Cardiac muscle cell (in vitro differentiated cells and primary cell): ENCODE results near the gene CTAGE9. TPM values are rescaled to one million over a fixed set of nuclear protein-coding genes. Genes with fewer than 3 reads are reported as not detected.
A peak's percentile ranks its signal among the peaks of the same experiment; 100 is the strongest.

Source experiments
- DNase-seq, 2 donors: peaks; one replicate each; pipeline versions ENCODE4 v3.0.0 to v3.0.0-alpha.2; 2010 to 2017; ENCODE audit warnings: low read depth in 1 of 2, low spot score in 1 of 2
- H3K27ac ChIP-seq: fragments of 200-600 bp; sonication (generic); 2 replicates; pipeline ENCODE4 v1.5.1; 2016
- H3K27me3 ChIP-seq: fragments of 200-600 bp; sonication (generic); 2 replicates; pipeline ENCODE4 v1.6.0; 2016; ENCODE audit warnings: control low read depth
- H3K36me3 ChIP-seq: fragments of 200-600 bp; sonication (generic); 2 replicates; pipeline ENCODE4 v1.5.1; 2016; ENCODE audit warnings: control low read depth
- H3K4me1 ChIP-seq: fragments of 200-600 bp; sonication (generic); 2 replicates; pipeline ENCODE4 v1.8.1; 2017; ENCODE audit warnings: low read depth, mild to moderate bottlenecking, mixed run types
- H3K4me3 ChIP-seq: fragments of 200-600 bp; sonication (generic); 2 replicates; pipeline ENCODE4 v1.5.1; 2016; ENCODE audit warnings: mild to moderate bottlenecking
- H3K9me3 ChIP-seq: fragments of 200-600 bp; sonication (generic); 2 replicates; pipeline ENCODE4 v1.5.1; 2017; ENCODE audit warnings: low read depth, mild to moderate bottlenecking, control low read depth
- polyA plus RNA-seq: library from polyadenylated mRNA; unstranded; fragments of >200 nt; fragmentation: Nextera tagmentation; extraction: Ambion mirVana; gene quantifications from 2 replicates; pipeline ENCODE4 v1.2.1, GENCODE V29; 2016
- total RNA-seq: library from RNA; depleted of rRNA; stranded (reverse); fragments of >200 nt; gene quantifications from 2 replicates; pipeline ENCODE4 v1.2.3, GENCODE V29; 2016
- TF ChIP-seq, protein P1 (sequence below): IDR thresholded peaks from 2 replicates; pipeline ENCODE4 v1.5.1; 2012; ENCODE audit warnings: low read depth, mild to moderate bottlenecking, low read length

Gene CTAGE9
- total and polyA plus RNA-seq, 2 experiments from 2014 or later = not detected

DNA sequence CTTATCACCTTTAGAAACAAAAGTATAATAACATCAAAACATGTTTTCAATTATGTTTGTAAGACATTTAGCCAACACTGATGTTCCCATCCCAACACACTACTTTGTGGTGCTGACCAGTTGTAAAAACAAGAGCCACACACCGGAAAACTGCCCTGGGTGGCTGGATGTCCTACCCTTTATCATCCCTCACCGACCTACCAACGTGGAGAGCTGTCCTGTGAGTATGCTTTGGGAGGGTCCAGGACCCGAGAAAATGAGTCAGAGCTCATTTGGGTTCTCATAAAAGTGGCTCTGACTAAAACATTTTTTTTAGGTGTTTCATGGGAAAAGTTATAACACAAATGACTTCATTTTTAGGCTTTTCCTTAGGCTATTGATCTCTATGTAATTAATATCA lies 29.3 kb upstream of the CTAGE9 start:
- TF ChIP-seq, protein P1, sequence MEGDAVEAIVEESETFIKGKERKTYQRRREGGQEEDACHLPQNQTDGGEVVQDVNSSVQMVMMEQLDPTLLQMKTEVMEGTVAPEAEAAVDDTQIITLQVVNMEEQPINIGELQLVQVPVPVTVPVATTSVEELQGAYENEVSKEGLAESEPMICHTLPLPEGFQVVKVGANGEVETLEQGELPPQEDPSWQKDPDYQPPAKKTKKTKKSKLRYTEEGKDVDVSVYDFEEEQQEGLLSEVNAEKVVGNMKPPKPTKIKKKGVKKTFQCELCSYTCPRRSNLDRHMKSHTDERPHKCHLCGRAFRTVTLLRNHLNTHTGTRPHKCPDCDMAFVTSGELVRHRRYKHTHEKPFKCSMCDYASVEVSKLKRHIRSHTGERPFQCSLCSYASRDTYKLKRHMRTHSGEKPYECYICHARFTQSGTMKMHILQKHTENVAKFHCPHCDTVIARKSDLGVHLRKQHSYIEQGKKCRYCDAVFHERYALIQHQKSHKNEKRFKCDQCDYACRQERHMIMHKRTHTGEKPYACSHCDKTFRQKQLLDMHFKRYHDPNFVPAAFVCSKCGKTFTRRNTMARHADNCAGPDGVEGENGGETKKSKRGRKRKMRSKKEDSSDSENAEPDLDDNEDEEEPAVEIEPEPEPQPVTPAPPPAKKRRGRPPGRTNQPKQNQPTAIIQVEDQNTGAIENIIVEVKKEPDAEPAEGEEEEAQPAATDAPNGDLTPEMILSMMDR = no peak
- DNase-seq = no peak

DNA sequence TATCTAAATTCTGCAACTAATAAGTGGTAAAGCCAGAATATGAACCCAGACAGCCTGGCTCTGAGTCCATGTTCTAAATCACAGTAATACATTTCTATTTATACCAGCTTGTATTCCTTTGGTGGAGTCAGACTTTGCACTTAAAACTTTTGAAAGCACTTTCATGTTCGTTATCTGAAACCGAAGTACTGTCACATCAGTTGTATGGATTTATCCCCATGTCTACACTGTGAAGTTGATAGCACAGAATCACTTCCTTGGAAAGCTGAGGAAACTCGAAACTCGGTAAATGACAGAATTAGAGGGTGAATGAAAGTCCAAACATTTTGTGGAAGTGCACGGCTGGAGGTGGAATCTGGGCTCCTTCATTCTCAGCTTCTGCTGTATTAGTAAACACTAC lies 28.3 kb upstream of the CTAGE9 start:
- H3K36me3 ChIP-seq = no peaks in the 10 kb centered on the region
- TF ChIP-seq, protein P1 = no peak
- peaks cover 3% of the 10 kb centered on the region for H3K4me1 ChIP-seq
- DNase-seq = no peak
- no peaks in the 10 kb centered on the region for H3K27me3 ChIP-seq
- no peak overlapping the region for H3K4me3 ChIP-seq
- no peaks in the 10 kb centered on the region for H3K9me3 ChIP-seq
- H3K27ac ChIP-seq = no peak overlapping the region

More for the DNA sequence above, 29.3 kb upstream of the CTAGE9 start:
- no peaks in the 10 kb centered on the region for H3K9me3 ChIP-seq
- H3K36me3 ChIP-seq = no peaks in the 10 kb centered on the region
- H3K27me3 ChIP-seq = no peaks in the 10 kb centered on the region
- H3K4me1 ChIP-seq = peaks cover 3% of the 10 kb centered on the region
- H3K4me3 ChIP-seq = no peak overlapping the region
- H3K27ac ChIP-seq = no peak overlapping the region

DNA sequence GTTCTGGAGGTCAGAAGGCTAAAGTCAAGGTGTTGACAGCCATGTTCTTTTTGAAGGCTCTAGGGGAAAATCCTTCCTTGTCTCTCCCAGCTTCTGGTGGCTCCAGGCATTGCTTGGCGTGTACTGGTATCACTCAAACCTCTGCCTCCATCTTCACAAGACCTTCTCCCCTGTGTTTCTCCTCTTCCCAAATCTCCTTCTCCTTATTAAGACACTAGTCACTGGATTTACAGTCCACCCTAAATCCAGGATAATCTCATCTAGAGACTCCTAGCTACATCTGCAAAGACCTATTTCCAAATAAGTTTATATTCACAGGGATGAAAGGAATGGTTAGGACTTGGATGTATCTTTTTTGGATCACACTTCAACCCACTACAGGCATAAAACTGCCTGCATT lies 26.0 kb upstream of the CTAGE9 start:
- Histone ChIP-seq H3K36me3 (no peaks in the 10 kb centered on the region), H3K27ac (no peak overlapping the region), H3K4me1 (peaks cover 3% of the 10 kb centered on the region), H3K9me3 (no peaks in the 10 kb centered on the region), H3K4me3 (no peak overlapping the region), H3K27me3 (no peaks in the 10 kb centered on the region)
- DNase-seq = no peak
- TF ChIP-seq, protein P1 = no peak

DNA sequence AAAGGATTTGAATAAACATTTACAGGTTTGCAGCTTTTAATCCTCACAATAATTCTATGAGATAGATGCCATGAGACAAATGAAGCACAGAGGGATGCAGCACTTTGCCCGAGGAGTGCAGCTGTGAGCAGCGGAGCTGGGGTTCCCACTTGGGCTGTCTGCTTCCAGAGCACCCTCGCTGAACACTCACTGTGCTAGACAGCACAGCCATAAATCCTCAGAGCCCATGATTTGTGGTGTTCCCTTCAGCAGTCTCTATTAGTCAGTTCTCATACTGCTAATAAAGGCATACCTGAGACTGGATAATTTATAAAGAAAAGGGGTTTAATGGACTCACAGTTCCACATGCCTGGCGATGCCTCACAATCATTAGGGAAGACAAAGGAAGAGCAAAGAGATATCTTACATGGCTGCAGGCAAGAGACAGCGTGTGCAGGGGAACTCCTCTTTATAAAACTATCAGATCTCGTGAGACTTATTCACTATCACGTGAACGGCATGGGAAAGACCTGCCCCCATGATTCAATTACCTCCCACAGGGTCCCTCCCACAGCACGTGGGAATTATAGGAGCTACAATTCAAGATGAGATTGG lies 25.3 kb upstream of the CTAGE9 start:
- H3K4me1 ChIP-seq = peaks cover 3% of the 10 kb centered on the region
- no peak overlapping the region for H3K4me3 ChIP-seq
- TF ChIP-seq, protein P1 = no peak
- H3K9me3 ChIP-seq = no peaks in the 10 kb centered on the region
- H3K36me3 ChIP-seq = no peaks in the 10 kb centered on the region
- no peak for DNase-seq
- no peak overlapping the region for H3K27ac ChIP-seq
- H3K27me3 ChIP-seq = no peaks in the 10 kb centered on the region

DNA sequence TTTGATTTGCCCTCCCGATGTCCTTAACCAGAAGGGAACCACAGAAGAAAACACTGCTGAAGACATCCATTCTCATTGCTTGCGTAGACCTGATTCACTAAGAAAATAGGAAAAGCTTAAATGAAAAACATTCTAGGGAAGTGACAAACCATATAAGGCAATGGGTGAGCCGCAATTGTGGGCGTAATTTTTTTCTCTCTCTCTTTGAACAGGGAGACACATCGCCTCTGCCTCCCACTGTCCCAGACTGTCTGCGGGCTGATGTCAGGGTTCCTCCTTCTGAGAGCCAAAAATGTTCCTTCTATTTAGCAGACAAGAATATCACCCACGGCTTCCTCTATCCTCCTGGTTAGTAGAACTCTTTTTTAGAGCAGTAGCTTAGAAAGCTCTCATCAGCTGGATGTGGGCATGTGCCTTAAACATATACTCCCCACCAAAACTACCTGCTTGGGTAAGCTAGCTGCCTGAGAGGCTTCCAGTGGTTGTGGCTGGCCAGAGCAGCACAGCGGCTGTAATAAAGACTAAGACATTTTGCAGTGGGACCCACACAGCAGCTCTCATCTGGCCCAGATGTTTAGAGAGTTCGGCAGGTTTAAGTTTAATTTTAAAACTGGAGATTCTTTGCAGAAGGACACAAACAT lies 22.7 kb upstream of the CTAGE9 start:
- no peaks in the 10 kb centered on the region for H3K4me1 ChIP-seq
- no peak overlapping the region for H3K27ac ChIP-seq
- TF ChIP-seq, protein P1 = no peak
- DNase-seq = peak in 1 of 2 donors; percentile 39
- H3K9me3 ChIP-seq = no peaks in the 10 kb centered on the region
- H3K36me3 ChIP-seq = no peaks in the 10 kb centered on the region
- no peak overlapping the region for H3K4me3 ChIP-seq
- H3K27me3 ChIP-seq = no peaks in the 10 kb centered on the region
